Stomach (tissue), 4 donors: ENCODE results near the gene FGF14.

Source experiments
- POLR2A ChIP-seq, 4 donors: fragments of 450-650 bp; IDR thresholded peaks; one replicate each; pipeline ENCODE4 v1.6.1; 2016; ENCODE audit warnings: antibody characterized with exemption in 4 of 4, control low read depth in 2 of 4, mild to moderate bottlenecking in 1 of 4, moderate library complexity in 1 of 4
- TF ChIP-seq, protein P1 (sequence below), 7 experiments: fragments of 450-650 bp in 4 of 7; fragments of 200-600 bp in 3 of 7; sonication (generic) in 3 of 7; IDR thresholded peaks; one replicate each; pipeline ENCODE4 v1.5.1; 2016 to 2019; ENCODE audit warnings: antibody characterized with exemption in 7 of 7, control low read depth in 2 of 7, mild to moderate bottlenecking in 1 of 7

DNA sequence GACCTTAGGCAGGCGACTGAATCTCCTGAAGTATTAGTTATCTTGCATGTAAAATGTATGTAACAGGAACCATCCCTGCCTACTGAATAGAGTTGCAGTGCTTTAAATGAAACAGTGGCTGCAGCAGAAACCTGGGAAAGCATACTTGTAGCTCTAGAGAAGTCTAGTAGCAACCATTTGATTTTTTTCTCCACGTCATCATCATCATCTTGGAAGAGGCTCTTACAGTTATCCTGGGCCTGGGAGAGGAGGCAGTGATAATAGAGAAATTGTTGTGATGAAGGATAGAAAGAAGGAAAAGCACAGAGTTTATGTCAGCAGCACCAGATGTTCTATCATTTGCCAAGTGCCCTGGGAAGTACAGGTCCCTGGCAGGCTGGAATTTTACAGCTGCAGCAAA lies 571.8 kb downstream of the FGF14 start:
- TF ChIP-seq, protein P1, sequence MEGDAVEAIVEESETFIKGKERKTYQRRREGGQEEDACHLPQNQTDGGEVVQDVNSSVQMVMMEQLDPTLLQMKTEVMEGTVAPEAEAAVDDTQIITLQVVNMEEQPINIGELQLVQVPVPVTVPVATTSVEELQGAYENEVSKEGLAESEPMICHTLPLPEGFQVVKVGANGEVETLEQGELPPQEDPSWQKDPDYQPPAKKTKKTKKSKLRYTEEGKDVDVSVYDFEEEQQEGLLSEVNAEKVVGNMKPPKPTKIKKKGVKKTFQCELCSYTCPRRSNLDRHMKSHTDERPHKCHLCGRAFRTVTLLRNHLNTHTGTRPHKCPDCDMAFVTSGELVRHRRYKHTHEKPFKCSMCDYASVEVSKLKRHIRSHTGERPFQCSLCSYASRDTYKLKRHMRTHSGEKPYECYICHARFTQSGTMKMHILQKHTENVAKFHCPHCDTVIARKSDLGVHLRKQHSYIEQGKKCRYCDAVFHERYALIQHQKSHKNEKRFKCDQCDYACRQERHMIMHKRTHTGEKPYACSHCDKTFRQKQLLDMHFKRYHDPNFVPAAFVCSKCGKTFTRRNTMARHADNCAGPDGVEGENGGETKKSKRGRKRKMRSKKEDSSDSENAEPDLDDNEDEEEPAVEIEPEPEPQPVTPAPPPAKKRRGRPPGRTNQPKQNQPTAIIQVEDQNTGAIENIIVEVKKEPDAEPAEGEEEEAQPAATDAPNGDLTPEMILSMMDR (IDR thresholded peaks at IDR 0.05), result no peak
- TF ChIP-seq POLR2A (IDR thresholded peaks at IDR 0.05), result no peak
